HG02571 (cell line): ENCODE measurements around the gene SUPV3L1.

Experiments
- ATAC-seq: cut with Tn5 transposase; IDR thresholded peaks from one replicate; pipeline ENCODE4 v1.9.1; 2021; ENCODE audit warnings: mild to moderate bottlenecking, moderate library complexity; ENCODE audit not compliant: unreplicated experiment

SUPV3L1 gene

GRCh38 chr10:69254877-69255276 lies 74.8 kb downstream of the SUPV3L1 start:
- ATAC-seq = no peak
